Dendritic cell treated with granulocyte-macrophage colony-stimulating factor and Interleukin-4, amounts not matched to agents 40 ng/mL and 50 ng/mL, for 4 days (primary cell): ENCODE measurements around the gene SLC22A3.

ENCODE experiments used
- H3K27ac Mint-ChIP-seq: one replicate; pipeline ENCODE4 v1.8.0; 2022; ENCODE audit warnings: mild to moderate bottlenecking, mixed read lengths
- H3K27me3 Mint-ChIP-seq: one replicate; pipeline ENCODE4 v1.8.0; 2022; ENCODE audit warnings: mild to moderate bottlenecking, mixed read lengths
- H3K36me3 Mint-ChIP-seq: one replicate; pipeline ENCODE4 v1.8.0; 2022; ENCODE audit warnings: low read depth, mixed read lengths
- H3K4me1 Mint-ChIP-seq: one replicate; pipeline ENCODE4 v1.8.0; 2022; ENCODE audit warnings: low read depth, mixed read lengths
- H3K4me3 Mint-ChIP-seq: one replicate; pipeline ENCODE4 v1.8.0; 2022; ENCODE audit warnings: mild to moderate bottlenecking, moderate library complexity, mixed read lengths
- H3K9me3 Mint-ChIP-seq: one replicate; pipeline ENCODE4 v1.8.0; 2022; ENCODE audit warnings: mixed read lengths
- intact Hi-C: fragments of 100-400 bp; cut with micrococcal nuclease; formaldehyde crosslinking; loops from one replicate; pipeline ENCODE4 v1.15.0; 2022

The SLC22A3 gene

GRCh38 chr6:160420253-160420968 is 72.2 kb downstream of the SLC22A3 start:
- Mint-ChIP-seq H3K27me3 (peaks cover 22% of the 10 kb centered on the region), H3K36me3 (no peaks in the 10 kb centered on the region), H3K4me3 (no peak overlapping the region), H3K27ac (no peak overlapping the region), H3K9me3 (no peaks in the 10 kb centered on the region), H3K4me1 (no peaks in the 10 kb centered on the region)
- intact Hi-C loops = no loop called here

GRCh38 chr6:160420969-160421556 is 72.9 kb downstream of the SLC22A3 start:
- peaks cover 2% of the 10 kb centered on the region for H3K4me1 Mint-ChIP-seq
- intact Hi-C loops = no loop called here
- no peaks in the 10 kb centered on the region for H3K9me3 Mint-ChIP-seq
- no peak overlapping the region for H3K27ac Mint-ChIP-seq
- no peaks in the 10 kb centered on the region for H3K36me3 Mint-ChIP-seq
- no peak overlapping the region for H3K4me3 Mint-ChIP-seq
- H3K27me3 Mint-ChIP-seq = peaks cover 25% of the 10 kb centered on the region

GRCh38 chr6:160421854-160422253 is 73.7 kb downstream of the SLC22A3 start:
- Mint-ChIP-seq H3K4me1 (peaks cover 9% of the 10 kb centered on the region), H3K36me3 (no peaks in the 10 kb centered on the region), H3K27ac (no peak overlapping the region), H3K4me3 (no peak overlapping the region), H3K27me3 (peaks cover 32% of the 10 kb centered on the region), H3K9me3 (no peaks in the 10 kb centered on the region)
- intact Hi-C loops = no loop called here

- Mint-ChIP-seq H3K4me1 (peaks cover 9% of the 10 kb centered on the region), H3K27ac (no peak overlapping the region), H3K36me3 (no peaks in the 10 kb centered on the region), H3K9me3 (no peaks in the 10 kb centered on the region), H3K4me3 (no peak overlapping the region), H3K27me3 (peaks cover 43% of the 10 kb centered on the region)
- intact Hi-C loops = no loop called here
Measured at GRCh38 chr6:160424256-160424655, 76.1 kb downstream of the SLC22A3 start.

GRCh38 chr6:160426136-160426535 is 78.0 kb downstream of the SLC22A3 start:
- H3K9me3 Mint-ChIP-seq = no peaks in the 10 kb centered on the region
- intact Hi-C loops = no loop called here
- no peak overlapping the region for H3K27ac Mint-ChIP-seq
- peaks cover 9% of the 10 kb centered on the region for H3K4me1 Mint-ChIP-seq
- H3K27me3 Mint-ChIP-seq = peaks cover 49% of the 10 kb centered on the region
- no peak overlapping the region for H3K4me3 Mint-ChIP-seq
- no peaks in the 10 kb centered on the region for H3K36me3 Mint-ChIP-seq

- intact Hi-C loops = no loop called here
- H3K27me3 Mint-ChIP-seq = peaks cover 44% of the 10 kb centered on the region
- H3K36me3 Mint-ChIP-seq = no peaks in the 10 kb centered on the region
- H3K9me3 Mint-ChIP-seq = no peaks in the 10 kb centered on the region
- no peak overlapping the region for H3K4me3 Mint-ChIP-seq
- peaks cover 9% of the 10 kb centered on the region for H3K4me1 Mint-ChIP-seq
- no peak overlapping the region for H3K27ac Mint-ChIP-seq
Measured at GRCh38 chr6:160427312-160428068, 79.3 kb downstream of the SLC22A3 start.

- Mint-ChIP-seq H3K9me3 (no peaks in the 10 kb centered on the region), H3K4me3 (no peak overlapping the region), H3K36me3 (no peaks in the 10 kb centered on the region), H3K4me1 (peaks cover 9% of the 10 kb centered on the region), H3K27me3 (peaks cover 44% of the 10 kb centered on the region), H3K27ac (no peak overlapping the region)
- intact Hi-C loops = no loop called here
Measured at GRCh38 chr6:160428069-160428430, 79.9 kb downstream of the SLC22A3 start.

GRCh38 chr6:160428818-160429619 is 80.8 kb downstream of the SLC22A3 start:
- H3K27me3 Mint-ChIP-seq = peaks cover 47% of the 10 kb centered on the region
- H3K4me1 Mint-ChIP-seq = peaks cover 9% of the 10 kb centered on the region
- H3K9me3 Mint-ChIP-seq = no peaks in the 10 kb centered on the region
- no peak overlapping the region for H3K27ac Mint-ChIP-seq
- H3K36me3 Mint-ChIP-seq = no peaks in the 10 kb centered on the region
- intact Hi-C loops = no loop called here
- H3K4me3 Mint-ChIP-seq = no peak overlapping the region

GRCh38 chr6:160429620-160429895 is 81.4 kb downstream of the SLC22A3 start:
- Mint-ChIP-seq H3K27ac (no peak overlapping the region), H3K4me3 (no peak overlapping the region), H3K36me3 (no peaks in the 10 kb centered on the region), H3K9me3 (no peaks in the 10 kb centered on the region), H3K27me3 (peaks cover 45% of the 10 kb centered on the region), H3K4me1 (peaks cover 9% of the 10 kb centered on the region)
- intact Hi-C loops = no loop called here

- intact Hi-C loops = no loop called here
- Mint-ChIP-seq H3K4me3 (no peak overlapping the region), H3K36me3 (no peaks in the 10 kb centered on the region), H3K27me3 (peaks cover 40% of the 10 kb centered on the region), H3K4me1 (peaks cover 9% of the 10 kb centered on the region), H3K27ac (no peak overlapping the region), H3K9me3 (no peaks in the 10 kb centered on the region)
Measured at GRCh38 chr6:160430203-160430602, 82.0 kb downstream of the SLC22A3 start.

GRCh38 chr6:160430751-160431150 is 82.6 kb downstream of the SLC22A3 start:
- Mint-ChIP-seq H3K36me3 (no peaks in the 10 kb centered on the region), H3K4me3 (no peak overlapping the region), H3K9me3 (no peaks in the 10 kb centered on the region), H3K27ac (no peak overlapping the region), H3K4me1 (peaks cover 9% of the 10 kb centered on the region), H3K27me3 (peaks cover 39% of the 10 kb centered on the region)
- intact Hi-C loops = no loop called here

GRCh38 chr6:160431226-160431625 is 83.0 kb downstream of the SLC22A3 start:
- intact Hi-C loops = no loop called here
- Mint-ChIP-seq H3K4me1 (peaks cover 5% of the 10 kb centered on the region), H3K36me3 (no peaks in the 10 kb centered on the region), H3K27ac (no peak overlapping the region), H3K4me3 (no peak overlapping the region), H3K9me3 (no peaks in the 10 kb centered on the region), H3K27me3 (peaks cover 40% of the 10 kb centered on the region)

- intact Hi-C loops = no loop called here
- no peak overlapping the region for H3K27ac Mint-ChIP-seq
- no peaks in the 10 kb centered on the region for H3K4me1 Mint-ChIP-seq
- H3K36me3 Mint-ChIP-seq = no peaks in the 10 kb centered on the region
- H3K27me3 Mint-ChIP-seq = peaks cover 34% of the 10 kb centered on the region
- no peaks in the 10 kb centered on the region for H3K9me3 Mint-ChIP-seq
- no peak overlapping the region for H3K4me3 Mint-ChIP-seq
Measured at GRCh38 chr6:160431791-160432404, 83.7 kb downstream of the SLC22A3 start.

- H3K9me3 Mint-ChIP-seq = no peaks in the 10 kb centered on the region
- no peak overlapping the region for H3K27ac Mint-ChIP-seq
- intact Hi-C loops = no loop called here
- H3K4me3 Mint-ChIP-seq = no peak overlapping the region
- H3K4me1 Mint-ChIP-seq = no peaks in the 10 kb centered on the region
- peaks cover 26% of the 10 kb centered on the region for H3K27me3 Mint-ChIP-seq
- no peaks in the 10 kb centered on the region for H3K36me3 Mint-ChIP-seq
Measured at GRCh38 chr6:160435935-160436334, 87.8 kb downstream of the SLC22A3 start.
